Transverse colon (tissue), 4 donors: Measurements from ENCODE around the gene PDIA2. TPM values are rescaled to one million over a fixed set of nuclear protein-coding genes. Genes with fewer than 3 reads are reported as not detected.
"Not testable (repeated sequence)": the region's sequence is repeated elsewhere in the genome, so short reads cannot be mapped to it uniquely, and the experiment has no call there.

ENCODE experiments used
- DNase-seq: peaks from one replicate; pipeline ENCODE4 v3.0.0-alpha.2; 2019
- H3K27ac ChIP-seq, 4 donors: fragments of 200-600 bp; sonication (generic); 2 replicates each; pipeline ENCODE4 v1.5.1; 2016 to 2018; ENCODE audit warnings: inconsistent platforms in 4 of 4
- H3K27me3 ChIP-seq: fragments of 200-600 bp; sonication (generic); 2 replicates; pipeline ENCODE4 v1.5.1; 2017; ENCODE audit warnings: inconsistent platforms
- H3K36me3 ChIP-seq, 4 donors: fragments of 200-600 bp; sonication (generic); 2 replicates each; pipeline ENCODE4 v1.5.1; 2017 to 2019; ENCODE audit warnings: inconsistent platforms in 4 of 4
- H3K4me1 ChIP-seq, 4 donors: fragments of 200-600 bp; sonication (generic); 2 replicates each; pipeline ENCODE4 v1.5.1; 2017 to 2020; ENCODE audit warnings: inconsistent platforms in 4 of 4
- H3K4me3 ChIP-seq, 4 donors: fragments of 200-600 bp; sonication (generic); 1 replicate in 1 of 4; 2 replicates in 3 of 4; pipeline versions ENCODE4 v1.5.1 to v1.6.1; 2017 to 2019; ENCODE audit warnings: inconsistent platforms in 4 of 4
- H3K9me3 ChIP-seq, 2 donors: fragments of 200-600 bp; sonication (generic); 2 replicates each; pipeline ENCODE4 v1.5.1; 2017 to 2019; ENCODE audit warnings: inconsistent platforms in 2 of 2
- CTCF ChIP-seq, 5 experiments: fragments of 200-600 bp in 3 of 5; fragments of 450-650 bp in 2 of 5; sonication (generic) in 3 of 5; IDR thresholded peaks; 1 replicate in 2 of 5; 2 replicates in 3 of 5; pipeline ENCODE4 v1.5.1; 2016 to 2017; ENCODE audit warnings: antibody characterized with exemption in 5 of 5, inconsistent platforms in 3 of 5, mild to moderate bottlenecking in 2 of 5, moderate library complexity in 1 of 5
- EP300 ChIP-seq: sonication (generic); formaldehyde crosslinking; IDR thresholded peaks from one replicate; pipeline ENCODE4 v1.6.1; 2017; ENCODE audit warnings: antibody characterized with exemption, low read depth
- POLR2A ChIP-seq: fragments of 450-650 bp; IDR thresholded peaks from one replicate; pipeline ENCODE4 v1.6.1; 2016; ENCODE audit warnings: antibody characterized with exemption, mild to moderate bottlenecking, moderate library complexity
- POLR2AphosphoS5 ChIP-seq, 3 donors: sonication (generic); formaldehyde crosslinking; IDR thresholded peaks; one replicate each; pipeline ENCODE4 v1.6.1; 2016; ENCODE audit warnings: antibody characterized with exemption in 3 of 3
- WGBS, 2 donors: methylation state at CpG; one replicate each; pipeline ENCODE4 v1.1.5; 2018; ENCODE audit warnings: low coverage in 1 of 2; 5-methylcytosine and 5-hydroxymethylcytosine counted together
- in situ Hi-C, 4 donors: fragments of 200-750 bp; cut with MboI; loops; one replicate each; pipeline versions ENCODE4 v1.15.0 to v1.15.1; 2017; ENCODE audit warnings: low sequenced_read_pairs in 3 of 4, low pct_ligation_motif_present in 1 of 4, low pct_unique_long_range_greater_than_20kb in 1 of 4
- intact Hi-C: fragments of 100-400 bp; cut with DNase I; formaldehyde crosslinking; loops from one replicate; pipeline ENCODE4 v1.15.1; 2023; ENCODE audit warnings: low total_unique reads
- total RNA-seq, 4 donors: library from RNA; depleted of rRNA; stranded (reverse); fragments of >200 nt; gene quantifications; one replicate each; pipeline ENCODE4 v1.1.0, GENCODE V29; 2016

PDIA2 gene
- total RNA-seq, 4 donors from 2014 or later = 0.55 to 2.6 (median 0.79) TPM; not detected in 1

DNA sequence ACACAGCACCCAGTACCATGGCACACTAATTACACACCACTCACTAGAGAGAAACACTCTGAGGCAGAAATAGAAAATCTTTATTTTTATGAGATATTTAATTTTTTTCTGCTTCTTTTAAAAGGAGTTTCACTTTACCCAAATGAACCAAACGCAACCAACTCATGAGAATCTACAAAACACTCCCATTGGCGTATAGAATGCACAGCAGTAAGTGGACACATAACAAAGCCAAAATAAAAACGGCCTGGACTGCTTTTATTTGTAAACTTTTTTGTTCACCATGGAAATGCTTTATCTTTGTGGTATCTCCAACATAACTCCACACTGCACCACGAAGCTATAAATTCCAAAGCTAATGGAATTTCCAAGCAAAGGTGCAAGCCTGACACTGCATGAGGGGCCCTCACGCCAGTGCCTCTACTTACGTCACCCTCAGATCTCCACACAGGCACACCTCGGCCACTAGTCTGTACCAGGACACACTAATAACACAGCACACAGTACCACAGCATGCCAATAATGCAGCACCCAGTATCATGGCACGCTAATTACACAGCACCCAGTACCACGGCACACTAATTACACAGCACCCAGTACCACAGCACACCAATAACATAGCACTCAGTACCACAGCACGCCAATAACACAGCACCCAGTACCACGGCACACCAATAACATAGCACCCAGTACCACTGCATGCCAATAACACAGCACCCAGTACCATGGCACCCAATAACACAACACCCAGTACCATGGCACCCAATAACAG, 52.1 kb downstream of the PDIA2 start:
- H3K9me3 ChIP-seq, H3K36me3 ChIP-seq, intact Hi-C loops, H3K4me3 ChIP-seq, H3K27ac ChIP-seq, H3K27me3 ChIP-seq, in situ Hi-C loops, DNase-seq: not testable (repeated sequence)
- WGBS, 2 donors = 83 to 84% methylated on average over 4 to 11 of the region's 11 CpGs
- peaks cover 9 to 36% (median 25%) of the 10 kb centered on the region in 4 donors for H3K4me1 ChIP-seq

GRCh38 chr16:336269-336668, 53.3 kb downstream of the PDIA2 start:
- Histone ChIP-seq H3K4me1 (peaks cover 0 to 28% (median 17%) of the 10 kb centered on the region in 4 donors), H3K27ac (no peak overlapping the region), H3K36me3 (no peaks in the 10 kb centered on the region), H3K27me3 (no peaks in the 10 kb centered on the region), H3K9me3 (no peaks in the 10 kb centered on the region), H3K4me3 (no peak overlapping the region)
- WGBS, 2 donors = 83% methylated on average over 11 of the region's 11 CpGs; no CpG with 5 or more reads in 1 of the 2 donors
- TF ChIP-seq EP300 (no peak), POLR2A (no peak), POLR2AphosphoS5 (IDR thresholded peaks at IDR 0.05) (no peak), CTCF (IDR thresholded peaks at IDR 0.05) (no peak)
- intact Hi-C loops (no loop called here), in situ Hi-C loops (no loop called here)
- no peak for DNase-seq

Other genes with a start within 250 kb of the PDIA2 start
- gene POLR3K, start 229.6 kb upstream of the PDIA2 start, total RNA-seq = 10 to 100 TPM in 1 of 4 donors, 1 to 10 TPM in 2, not detected in 1; 4.6 to 12.7 (median 5.2) TPM
- gene SNRNP25, start 229.3 kb upstream of the PDIA2 start, total RNA-seq = 10 to 100 TPM in 3 of 4 donors, 1 to 10 TPM in 1; 5.6 to 27.9 (median 20.2) TPM
- gene RHBDF1, start 210.5 kb upstream of the PDIA2 start, total RNA-seq = 100 to 1,000 TPM in 1 of 4 donors, 10 to 100 TPM in 3; 11.9 to 179 (median 33.8) TPM
- 10 to 100 TPM; 22.3 to 63.2 (median 51.2) TPM for gene MPG, start 204.9 kb upstream of the PDIA2 start, total RNA-seq
- gene NPRL3, start 144.5 kb upstream of the PDIA2 start, total RNA-seq = 10 to 100 TPM; 12.8 to 99.5 (median 22.6) TPM
- not detected for gene HBZ, start 130.5 kb upstream of the PDIA2 start, total RNA-seq
- not detected for gene HBM, start 117.2 kb upstream of the PDIA2 start, total RNA-seq
- 10 to 100 TPM in 1 of 4 donors, 1 to 10 TPM in 2, not detected in 1; 1.8 to 10.8 (median 7.0) TPM for gene HBA2, start 110.3 kb upstream of the PDIA2 start, total RNA-seq
- 1 to 10 TPM in 1 of 4 donors, not detected in 3; 4.4 TPM for gene HBA1, start 106.5 kb upstream of the PDIA2 start, total RNA-seq
- gene HBQ1, start 102.7 kb upstream of the PDIA2 start, total RNA-seq = not detected
- 100 to 1,000 TPM in 3 of 4 donors, 10 to 100 TPM in 1; 85.1 to 316 (median 153) TPM for gene LUC7L, start 53.7 kb upstream of the PDIA2 start, total RNA-seq
- 100 to 1,000 TPM in 2 of 4 donors, 10 to 100 TPM in 2; 55.4 to 328 (median 112) TPM for gene FAM234A, start 48.3 kb upstream of the PDIA2 start, total RNA-seq
- gene RGS11, start 7.2 kb upstream of the PDIA2 start, total RNA-seq = 10 to 100 TPM in 1 of 4 donors, 1 to 10 TPM in 3; 2.0 to 24.3 (median 6.7) TPM
- gene ARHGDIG, start 2.6 kb upstream of the PDIA2 start, total RNA-seq = under 1 TPM in 1 of 4 donors, not detected in 3; 0.95 TPM
- gene AXIN1, start 69.6 kb downstream of the PDIA2 start, total RNA-seq = 10 to 100 TPM; 41.4 to 73.7 (median 58.7) TPM
- 10 to 100 TPM; 24.7 to 81.2 (median 53.0) TPM for gene MRPL28, start 87.4 kb downstream of the PDIA2 start, total RNA-seq
- gene PGAP6, start 98.8 kb downstream of the PDIA2 start, total RNA-seq = 100 to 1,000 TPM; 105 to 300 (median 179) TPM
- gene NME4, start 114.0 kb downstream of the PDIA2 start, total RNA-seq = 10 to 100 TPM; 37.5 to 82.3 (median 58.1) TPM
- gene DECR2, start 118.7 kb downstream of the PDIA2 start, total RNA-seq = 100 to 1,000 TPM in 2 of 4 donors, 10 to 100 TPM in 2; 65.7 to 148 (median 108) TPM
- 10 to 100 TPM; 21.6 to 56.5 (median 42.2) TPM for gene RAB11FIP3, start 142.5 kb downstream of the PDIA2 start, total RNA-seq
- 100 to 1,000 TPM; 108 to 388 (median 175) TPM for gene CAPN15, start 244.5 kb downstream of the PDIA2 start, total RNA-seq